Iris pigment epithelial cell (primary cell): Measurements from ENCODE around the gene ZBTB45.
"Not testable (repeated sequence)": the region's sequence is repeated elsewhere in the genome, so short reads cannot be mapped to it uniquely, and the experiment has no call there.

Experiments
- DNase-seq: peaks from one replicate; pipeline ENCODE4 v3.0.0-alpha.2; 2011; ENCODE audit warnings: low read depth

The ZBTB45 gene

DNA sequence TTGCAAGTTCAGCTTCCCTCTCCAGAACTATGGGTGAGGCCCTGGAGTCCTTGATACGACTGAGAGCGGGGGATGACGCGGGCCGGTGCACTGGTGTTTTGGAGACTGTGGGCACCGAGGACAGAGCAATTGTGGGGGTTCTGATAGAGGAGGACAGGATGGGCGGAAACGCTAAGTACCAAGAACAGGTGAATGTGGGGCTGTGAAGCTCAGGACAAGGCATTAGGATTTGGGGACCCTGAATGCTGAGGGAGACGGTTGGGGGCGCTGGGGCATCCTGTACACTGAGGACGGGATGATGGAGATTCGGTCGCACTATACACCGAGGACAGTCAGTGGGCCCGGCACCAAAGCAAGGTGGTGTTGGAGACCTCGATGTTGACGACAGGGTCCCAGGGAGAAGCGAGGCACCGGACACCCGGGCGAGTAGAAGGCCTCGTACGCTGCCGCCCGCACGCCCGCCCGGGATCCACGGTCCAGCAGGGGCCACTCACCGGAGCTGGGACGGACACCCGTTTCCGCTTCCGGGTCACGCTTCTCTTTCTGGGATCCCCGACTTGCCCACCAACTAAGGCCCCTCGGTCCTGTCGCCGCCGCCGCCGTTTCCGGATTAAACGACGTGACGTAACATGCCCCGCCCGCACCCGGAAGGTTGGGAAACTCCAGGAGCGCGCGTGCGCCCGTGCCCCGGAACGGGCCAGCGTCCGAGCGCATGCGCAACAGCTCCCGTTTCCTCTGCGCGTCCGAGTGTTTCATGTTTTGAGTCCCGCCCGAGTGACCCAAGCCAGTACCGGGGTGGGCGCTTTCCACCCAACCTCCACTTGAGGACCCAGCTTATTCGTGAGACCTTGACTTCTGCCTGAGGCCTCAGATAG, 35.1 kb upstream of the ZBTB45 start, which contains the start of gene CHMP2A:
Gene CHMP2A, minus strand, starts transcription at position 612 of the 875 bp plus-strand sequence. CDS start 893 bp downstream, outside the sequence.
- peak; percentile 96 for DNase-seq

DNA sequence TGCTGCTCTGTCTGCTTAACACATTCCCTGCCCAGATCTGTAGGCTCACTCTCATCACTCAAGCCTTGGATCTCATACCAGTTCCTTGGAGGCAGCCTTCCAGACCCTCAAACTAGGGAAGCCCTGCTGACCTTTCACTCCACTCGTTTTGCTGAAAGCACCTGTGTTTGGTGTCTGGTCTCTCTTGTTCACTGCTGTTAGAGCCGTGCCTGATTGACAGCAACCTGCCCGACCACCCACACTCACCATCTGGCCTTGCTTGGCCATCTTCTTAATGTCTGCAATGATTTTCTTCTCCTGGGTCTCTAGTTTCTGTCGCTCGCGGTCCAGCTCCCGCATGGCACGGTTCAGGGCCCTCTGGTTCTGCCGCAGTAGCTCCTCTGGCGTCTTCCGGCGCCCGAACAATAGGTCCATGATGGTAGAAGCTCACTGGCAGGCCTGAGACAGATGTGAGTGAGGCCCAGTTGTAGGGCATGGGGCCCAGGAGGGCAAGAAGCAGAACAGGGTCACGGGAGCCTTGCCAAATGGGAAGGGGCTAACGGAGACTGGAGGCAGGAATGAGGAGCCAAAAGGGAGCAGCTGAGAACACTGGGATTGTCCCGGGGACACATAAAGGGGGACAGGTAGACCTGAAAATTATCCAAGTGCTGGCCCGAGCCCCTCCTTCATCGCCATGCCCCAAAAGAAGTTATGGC, 34.3 kb upstream of the ZBTB45 start:
- no peak for DNase-seq

DNA sequence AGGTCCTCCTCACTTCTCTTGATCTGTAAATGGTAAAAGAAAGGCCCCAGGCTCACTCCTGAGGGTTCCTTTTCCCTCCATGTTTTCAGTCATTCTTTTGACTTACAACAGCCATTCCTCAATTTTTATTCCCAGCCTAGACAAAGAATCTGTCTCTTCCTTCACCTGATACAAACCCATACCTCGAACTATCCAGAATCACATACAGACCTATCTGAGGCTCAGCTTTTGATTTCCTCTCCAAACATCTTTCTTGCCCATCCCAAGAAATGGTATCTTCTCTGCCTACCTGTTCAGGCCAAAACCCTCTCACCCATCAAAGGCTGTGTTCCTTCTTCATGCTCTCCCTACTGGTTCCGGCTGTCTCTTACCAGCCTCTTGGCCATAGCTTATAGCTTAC, 33.0 kb upstream of the ZBTB45 start:
- no peak for DNase-seq

DNA sequence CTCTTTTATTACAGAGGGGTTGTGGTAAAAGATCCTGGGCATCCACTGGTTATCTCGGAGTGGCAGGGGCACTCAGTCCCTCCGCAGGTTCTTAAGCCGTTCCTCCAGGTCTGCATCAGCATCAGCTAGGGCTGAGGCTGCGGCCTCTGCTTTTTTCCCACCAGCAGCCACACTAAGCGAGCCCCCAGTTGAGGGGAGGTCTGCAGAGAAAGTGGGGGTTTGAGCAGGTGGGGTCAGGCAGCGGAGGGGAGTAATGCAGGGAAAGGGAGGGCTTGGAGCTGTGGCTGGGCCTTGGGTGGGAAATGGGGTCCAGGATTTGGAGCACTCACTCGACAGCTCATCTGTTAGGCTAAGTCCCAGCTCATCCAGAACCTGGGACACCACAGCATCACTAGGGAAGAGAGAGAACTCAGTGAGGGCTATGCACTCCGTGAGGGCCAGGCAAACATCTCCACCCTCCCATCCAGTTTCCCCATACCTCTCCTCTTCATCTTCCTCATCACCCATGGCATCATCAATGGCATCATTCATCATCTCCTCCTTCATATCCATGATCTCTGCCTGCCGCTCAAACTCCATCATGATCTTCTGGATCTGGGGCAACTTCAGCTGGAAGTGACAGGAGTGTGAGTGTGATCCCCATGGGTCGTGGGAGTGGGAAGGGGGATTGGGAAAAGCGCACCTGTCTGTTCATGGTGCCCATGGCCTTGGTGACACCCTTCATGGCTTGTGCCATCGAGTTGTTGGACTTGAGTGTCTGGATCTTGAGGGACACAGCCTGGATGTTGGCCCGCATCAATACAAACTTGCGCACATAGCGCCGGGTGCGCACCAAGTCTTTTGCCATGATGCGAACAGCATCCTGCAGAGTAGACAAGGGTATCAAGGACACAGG, 32.2 kb upstream of the ZBTB45 start:
- no peak for DNase-seq

DNA sequence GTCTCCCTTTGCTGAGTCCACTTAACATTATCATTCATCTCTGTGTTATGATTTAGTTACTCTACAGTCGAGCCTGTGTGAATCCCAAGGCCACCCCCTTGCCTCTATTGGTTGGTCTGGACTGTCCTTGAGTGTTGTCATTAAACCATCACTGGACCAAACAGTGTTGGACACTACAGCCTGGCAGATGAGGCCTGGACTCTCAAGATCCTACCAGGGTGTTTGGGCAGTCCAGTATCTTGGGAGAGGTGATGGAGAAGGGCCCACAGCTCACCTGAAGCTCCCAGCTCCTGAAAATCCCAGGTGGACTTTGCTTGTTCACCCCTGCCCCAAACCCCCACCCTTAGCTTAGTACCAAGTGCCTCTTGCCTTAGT, 31.5 kb upstream of the ZBTB45 start:
- no peak for DNase-seq

DNA sequence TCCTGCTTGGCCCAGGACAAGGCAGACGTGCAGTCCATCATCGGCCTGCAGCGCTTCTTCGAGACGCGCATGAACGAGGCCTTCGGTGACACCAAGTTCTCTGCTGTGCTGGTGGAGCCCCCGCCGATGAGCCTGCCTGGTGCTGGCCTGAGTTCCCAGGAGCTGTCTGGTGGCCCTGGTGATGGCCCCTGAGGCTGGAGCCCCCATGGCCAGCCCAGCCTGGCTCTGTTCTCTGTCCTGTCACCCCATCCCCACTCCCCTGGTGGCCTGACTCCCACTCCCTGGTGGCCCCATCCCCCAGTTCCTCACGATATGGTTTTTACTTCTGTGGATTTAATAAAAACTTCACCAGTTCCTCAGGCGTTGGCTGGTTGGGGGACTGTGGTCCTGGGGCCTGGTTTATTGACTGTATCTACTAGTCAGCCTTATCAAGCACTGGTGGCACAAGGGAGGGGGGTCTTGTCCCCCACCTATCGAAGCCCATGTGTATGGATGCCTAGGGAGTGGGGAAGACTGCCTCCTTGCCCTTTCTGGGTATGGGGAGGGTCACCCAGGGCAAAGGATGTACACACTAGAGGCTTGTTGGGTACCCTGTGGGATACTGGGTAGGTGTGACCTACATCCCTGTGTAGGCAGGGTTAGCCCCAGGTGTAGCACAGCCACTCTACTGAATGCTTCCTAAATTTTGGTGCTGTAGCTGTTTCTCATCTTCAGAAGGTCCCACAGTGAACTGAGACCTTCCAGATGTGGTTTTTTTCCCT, 30.9 kb upstream of the ZBTB45 start:
- no peak for DNase-seq

DNA sequence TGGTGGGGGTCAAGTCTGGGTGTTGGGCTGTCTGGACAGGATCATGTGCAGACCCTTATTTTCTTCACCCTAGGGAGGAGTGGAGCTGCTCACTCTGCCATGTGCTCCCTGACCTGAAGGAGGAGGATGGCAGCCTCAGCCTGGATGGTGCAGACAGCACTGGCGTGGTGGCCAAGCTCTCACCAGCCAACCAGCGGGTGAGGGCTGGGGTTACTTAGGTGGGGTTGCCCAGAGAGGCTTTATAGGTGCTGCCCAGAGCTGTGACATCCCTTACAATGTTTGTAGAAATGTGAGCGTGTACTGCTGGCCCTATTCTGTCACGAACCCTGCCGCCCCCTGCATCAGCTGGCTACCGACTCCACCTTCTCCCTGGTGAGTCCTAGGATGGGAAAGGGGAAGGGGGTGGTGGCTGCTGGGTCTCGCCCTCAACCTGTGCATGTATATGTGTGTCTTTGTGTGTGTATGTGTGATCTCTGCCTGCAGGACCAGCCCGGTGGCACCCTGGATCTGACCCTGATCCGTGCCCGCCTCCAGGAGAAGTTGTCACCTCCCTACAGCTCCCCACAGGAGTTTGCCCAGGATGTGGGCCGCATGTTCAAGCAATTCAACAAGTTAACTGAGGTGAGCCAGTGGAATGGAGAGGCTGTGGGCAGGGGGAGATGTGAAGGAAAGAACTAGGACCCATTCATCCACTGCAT, 30.2 kb upstream of the ZBTB45 start:
- DNase-seq = no peak

DNA sequence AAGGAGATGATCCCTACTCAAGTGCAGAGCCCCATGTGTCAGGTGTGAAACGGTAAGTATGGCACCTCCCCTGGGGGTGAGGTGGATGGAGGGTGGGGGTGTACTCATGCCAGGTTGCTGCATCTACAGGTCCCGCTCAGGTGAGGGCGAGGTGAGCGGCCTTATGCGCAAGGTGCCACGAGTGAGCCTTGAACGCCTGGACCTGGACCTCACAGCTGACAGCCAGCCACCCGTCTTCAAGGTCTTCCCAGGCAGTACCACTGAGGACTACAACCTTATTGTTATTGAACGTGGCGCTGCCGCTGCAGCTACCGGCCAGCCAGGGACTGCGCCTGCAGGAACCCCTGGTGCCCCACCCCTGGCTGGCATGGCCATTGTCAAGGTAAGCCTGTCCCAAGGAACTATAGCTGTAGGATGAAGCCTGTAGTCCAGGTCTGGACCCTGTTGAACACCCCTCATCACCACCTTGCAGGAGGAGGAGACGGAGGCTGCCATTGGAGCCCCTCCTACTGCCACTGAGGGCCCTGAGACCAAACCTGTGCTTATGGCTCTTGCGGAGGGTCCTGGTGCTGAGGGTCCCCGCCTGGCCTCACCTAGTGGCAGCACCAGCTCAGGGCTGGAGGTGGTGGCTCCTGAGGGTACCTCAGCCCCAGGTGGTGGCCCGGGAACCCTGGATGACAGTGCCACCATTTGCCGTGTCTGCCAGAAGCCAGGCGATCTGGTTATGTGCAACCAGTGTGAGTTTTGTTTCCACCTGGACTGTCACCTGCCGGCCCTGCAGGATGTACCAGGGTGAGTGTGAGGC, 29.5 kb upstream of the ZBTB45 start:
- no peak for DNase-seq

DNA sequence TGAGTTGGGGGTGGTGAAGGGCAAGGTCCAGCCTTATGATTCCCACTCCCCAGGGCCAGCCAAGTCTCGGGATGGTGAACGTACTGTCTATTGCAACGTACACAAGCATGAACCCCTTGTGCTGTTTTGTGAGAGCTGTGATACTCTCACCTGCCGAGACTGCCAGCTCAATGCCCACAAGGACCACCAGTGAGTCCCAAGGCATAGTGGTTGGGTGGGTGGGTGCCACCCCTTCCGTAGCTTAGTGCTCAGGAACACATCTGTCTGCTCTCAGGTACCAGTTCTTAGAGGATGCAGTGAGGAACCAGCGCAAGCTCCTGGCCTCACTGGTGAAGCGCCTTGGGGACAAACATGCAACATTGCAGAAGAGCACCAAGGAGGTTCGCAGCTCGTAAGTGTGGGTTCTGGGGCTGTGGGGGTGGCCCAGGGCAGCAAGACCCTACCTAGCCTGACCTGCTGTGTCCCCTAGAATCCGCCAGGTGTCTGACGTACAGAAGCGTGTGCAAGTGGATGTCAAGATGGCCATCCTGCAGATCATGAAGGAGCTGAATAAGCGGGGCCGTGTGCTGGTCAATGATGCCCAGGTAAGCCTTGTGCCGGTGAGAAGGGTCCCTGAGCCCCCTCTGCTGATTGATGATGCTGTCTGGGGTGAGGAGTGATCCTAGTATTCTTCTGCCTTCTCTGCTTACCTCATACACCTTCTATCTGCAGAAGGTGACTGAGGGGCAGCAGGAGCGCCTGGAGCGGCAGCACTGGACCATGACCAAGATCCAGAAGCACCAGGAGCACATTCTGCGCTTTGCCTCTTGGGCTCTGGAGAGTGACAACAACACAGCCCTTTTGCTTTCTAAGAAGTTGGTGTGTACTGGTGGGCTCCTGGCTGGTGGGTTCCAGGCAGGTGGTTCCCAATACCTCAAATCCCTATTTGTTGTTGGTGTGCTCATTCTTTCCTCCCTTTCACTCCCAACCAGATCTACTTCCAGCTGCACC, 28.0 kb upstream of the ZBTB45 start:
- DNase-seq = no peak

DNA sequence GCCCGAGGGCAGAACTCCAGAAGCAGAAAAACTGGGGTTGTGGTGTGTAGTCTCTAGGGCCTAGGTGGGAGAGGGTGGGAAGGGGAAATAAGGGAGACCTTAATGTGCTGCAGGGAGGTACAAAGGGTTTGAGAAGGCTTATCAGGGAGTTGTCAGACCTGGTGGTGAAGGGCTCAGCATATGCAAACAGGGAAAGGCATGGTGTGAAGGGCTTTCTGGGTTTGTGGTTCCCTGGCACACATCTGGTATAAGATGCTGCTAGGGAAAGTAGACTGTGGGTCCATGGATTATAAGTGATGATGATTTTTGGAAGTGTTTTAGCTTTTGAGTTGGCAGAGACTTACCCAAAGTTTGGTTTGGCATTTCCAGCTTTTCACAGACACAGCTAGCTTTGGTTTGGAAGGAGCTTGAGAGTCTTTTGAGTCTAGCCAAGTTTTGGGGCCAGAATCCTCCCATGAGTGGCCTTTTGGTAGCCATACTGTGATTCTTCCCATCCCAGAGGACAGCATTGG, 26.5 kb upstream of the ZBTB45 start:
- DNase-seq = no peak

DNA sequence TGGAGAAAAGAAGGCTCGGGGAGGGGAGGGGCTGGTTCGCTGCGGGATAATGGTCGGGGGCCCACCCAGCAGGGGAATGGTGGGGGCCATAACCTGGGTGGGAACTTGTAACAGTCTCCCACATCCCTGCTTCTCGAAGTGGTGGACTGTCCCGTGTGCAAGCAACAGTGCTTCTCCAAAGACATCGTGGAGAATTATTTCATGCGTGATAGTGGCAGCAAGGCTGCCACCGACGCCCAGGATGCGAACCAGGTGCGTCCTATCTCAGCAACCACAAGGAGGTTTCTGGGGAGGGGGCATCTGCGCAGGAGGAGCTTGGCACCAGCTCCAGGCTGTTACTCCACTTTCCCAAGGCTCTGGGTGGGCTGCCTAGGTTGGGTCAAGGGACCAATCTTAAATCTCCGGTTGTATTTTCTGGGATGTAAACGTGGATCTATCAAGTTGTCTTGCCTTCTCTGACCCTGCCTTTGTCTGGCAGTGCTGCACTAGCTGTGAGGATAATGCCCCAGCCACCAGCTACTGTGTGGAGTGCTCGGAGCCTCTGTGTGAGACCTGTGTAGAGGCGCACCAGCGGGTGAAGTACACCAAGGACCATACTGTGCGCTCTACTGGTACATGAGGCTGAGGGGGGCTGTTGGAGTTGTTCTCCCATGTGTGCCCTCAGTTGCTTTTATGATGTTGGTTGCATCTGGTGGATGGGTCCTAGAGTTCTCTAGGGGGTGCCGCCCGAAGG, 25.8 kb upstream of the ZBTB45 start:
- DNase-seq = peak; percentile 25

DNA sequence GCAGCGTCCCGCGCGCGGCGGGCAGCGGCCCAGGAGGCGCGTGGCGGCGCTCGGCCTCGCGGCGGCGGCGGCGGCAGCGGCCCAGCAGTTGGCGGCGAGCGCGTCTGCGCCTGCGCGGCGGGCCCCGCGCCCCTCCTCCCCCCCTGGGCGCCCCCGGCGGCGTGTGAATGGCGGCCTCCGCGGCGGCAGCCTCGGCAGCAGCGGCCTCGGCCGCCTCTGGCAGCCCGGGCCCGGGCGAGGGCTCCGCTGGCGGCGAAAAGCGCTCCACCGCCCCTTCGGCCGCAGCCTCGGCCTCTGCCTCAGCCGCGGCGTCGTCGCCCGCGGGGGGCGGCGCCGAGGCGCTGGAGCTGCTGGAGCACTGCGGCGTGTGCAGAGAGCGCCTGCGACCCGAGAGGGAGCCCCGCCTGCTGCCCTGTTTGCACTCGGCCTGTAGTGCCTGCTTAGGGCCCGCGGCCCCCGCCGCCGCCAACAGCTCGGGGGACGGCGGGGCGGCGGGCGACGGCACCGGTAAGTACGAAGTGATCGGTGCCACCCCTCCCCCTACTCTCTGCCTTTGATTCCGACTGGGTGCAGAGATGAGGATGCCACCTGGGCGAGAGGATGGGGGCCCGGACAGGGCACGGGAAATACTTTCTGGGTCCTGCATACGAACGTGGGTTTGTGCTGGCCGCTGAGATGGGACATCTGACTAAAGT, 25.1 kb upstream of the ZBTB45 start:
- peak; percentile 55 for DNase-seq

DNA sequence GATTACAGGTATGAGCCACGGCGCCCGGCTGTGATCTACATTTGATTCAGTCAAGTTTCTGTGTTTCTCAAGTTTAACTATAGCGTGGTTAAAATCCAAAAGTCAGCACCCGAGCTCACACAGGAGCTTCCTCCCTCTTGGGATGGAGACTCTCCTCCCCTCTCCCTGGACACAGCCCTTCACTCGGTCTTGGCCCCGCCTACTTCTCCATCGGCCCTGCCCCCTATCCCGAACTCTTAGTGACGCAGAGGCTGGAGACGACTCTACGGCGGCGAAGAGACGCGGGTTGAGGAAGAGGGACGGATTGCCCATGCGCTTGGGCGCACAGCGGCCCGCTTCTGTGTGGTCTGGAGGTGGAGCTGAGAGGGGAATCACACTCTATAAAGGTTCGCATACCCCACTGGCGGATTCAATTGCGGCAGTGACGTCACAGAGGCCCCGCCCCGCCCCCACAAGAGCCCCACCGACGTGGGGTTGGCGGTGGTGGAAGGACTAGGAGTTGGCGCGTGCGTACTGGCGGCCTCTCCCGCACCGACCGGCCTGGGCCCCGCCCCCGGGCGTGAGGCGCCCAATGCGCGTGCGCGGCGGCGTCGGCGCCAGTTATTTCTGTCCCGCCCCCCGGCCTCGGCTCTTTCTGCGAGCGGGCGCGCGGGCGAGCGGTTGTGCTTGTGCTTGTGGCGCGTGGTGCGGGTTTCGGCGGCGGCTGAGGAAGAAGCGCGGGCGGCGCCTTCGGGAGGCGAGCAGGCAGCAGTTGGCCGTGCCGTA, 24.4 kb upstream of the ZBTB45 start, which contains the start of gene TRIM28:
Gene TRIM28, plus strand, starts transcription at position 239 of the 765 bp plus-strand sequence. CDS start 694 bp downstream, outside the sequence.
- DNase-seq = peak; percentile 99

DNA sequence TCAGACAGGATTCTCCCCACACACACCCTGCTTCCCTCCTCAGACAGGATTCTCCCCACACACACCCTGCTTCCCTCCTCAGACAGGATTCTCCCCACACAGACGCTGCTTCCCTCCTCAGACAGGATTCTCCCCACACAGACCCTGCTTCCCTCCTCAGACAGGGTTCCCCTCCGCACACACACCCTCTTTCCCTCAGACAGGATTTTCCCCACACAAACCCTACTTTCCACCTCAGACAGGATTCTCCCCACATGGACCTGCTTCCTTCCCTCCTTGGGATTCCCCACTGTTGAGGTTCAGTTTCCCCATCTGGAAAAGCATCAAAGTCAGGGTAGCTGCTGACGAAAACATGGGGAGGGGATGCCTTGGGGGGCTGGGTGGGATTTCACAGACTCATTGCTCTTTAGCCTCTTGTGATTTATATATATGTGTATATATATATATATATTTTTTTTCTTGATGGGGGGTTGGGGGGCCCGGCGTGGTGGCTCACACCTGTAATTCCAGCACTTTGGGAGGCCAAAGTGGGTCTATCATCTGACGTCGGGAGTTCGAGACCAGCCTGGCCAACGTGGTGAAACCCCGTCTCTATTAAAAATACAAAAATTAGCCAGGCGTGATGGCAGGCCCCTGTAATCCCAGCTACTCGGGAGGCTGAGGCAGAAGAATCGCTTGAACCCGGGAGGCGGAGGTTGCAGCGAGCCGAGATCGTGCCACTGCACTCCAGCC, 23.2 kb upstream of the ZBTB45 start:
- not testable (repeated sequence) for DNase-seq

DNA sequence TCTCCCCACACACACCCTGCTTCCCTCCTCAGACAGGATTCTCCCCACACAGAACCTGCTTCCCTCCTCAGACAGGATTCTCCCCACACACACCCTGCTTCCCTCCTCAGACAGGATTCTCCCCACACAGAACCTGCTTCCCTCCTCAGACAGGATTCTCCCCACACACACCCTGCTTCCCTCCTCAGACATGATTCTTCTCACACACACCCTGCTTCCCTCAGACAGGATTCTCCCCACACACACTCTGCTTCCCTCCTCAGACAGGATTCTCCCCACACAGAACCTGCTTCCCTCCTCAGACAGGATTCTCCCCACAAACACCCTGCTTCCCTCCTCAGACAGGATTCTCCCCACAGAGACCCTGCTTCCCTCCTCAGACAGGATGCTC, 19.6 kb upstream of the ZBTB45 start:
- DNase-seq = not testable (repeated sequence)
